ENCODE results near the gene FSD1L.

- TF ChIP-seq CTCF (IDR thresholded peaks at IDR 0.05) (no peak), POLR2A (IDR thresholded peaks at IDR 0.05) (no peak)
Observed at GRCh38 chr9:105415662-105415980, 32.2 kb upstream of the FSD1L start.

Measured in esophagus squamous epithelium (tissue), 4 donors.